ENCODE measurements around the gene MSI2.

DNA sequence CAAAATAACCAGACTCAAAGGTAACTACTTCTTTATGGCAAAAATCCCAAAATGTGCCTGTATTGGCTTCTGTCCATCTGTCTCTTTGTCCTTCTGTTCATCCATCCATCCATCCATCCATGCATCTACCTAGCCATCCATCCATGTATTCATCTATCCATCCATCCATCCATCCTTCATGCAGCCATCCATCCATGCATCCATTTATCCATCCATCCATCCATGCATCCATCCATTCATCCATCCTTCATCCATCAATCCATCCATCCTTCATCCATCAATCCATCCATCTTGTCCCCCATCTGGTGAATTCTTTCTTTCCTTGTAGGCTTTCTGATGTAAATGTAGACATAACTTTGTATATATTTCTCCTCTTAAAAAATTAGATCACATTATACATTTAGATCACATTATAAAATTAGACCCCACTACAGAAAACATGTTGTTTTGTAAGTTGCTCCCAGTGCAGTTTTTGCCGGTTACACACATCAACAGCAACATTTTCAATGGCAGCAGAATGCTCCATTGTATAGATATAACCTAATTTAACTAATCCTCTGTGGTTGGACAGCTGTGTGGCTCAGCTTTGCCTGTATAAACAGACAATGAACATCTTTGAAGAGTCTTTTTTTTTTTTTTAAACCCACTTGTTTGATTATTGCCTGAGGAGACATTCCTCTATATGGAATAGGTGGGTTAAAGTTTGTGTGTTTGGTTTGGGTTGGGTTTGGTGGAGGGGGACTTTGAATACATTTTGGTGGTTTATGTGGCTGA lies 72.0 kb downstream of the MSI2 start:
- TF ChIP-seq CTCF (IDR thresholded peaks at IDR 0.05) (no peak), POLR2A (IDR thresholded peaks at IDR 0.05) (no peak)
